ENCODE data around the gene PRKG1.

The PRKG1 gene

DNA sequence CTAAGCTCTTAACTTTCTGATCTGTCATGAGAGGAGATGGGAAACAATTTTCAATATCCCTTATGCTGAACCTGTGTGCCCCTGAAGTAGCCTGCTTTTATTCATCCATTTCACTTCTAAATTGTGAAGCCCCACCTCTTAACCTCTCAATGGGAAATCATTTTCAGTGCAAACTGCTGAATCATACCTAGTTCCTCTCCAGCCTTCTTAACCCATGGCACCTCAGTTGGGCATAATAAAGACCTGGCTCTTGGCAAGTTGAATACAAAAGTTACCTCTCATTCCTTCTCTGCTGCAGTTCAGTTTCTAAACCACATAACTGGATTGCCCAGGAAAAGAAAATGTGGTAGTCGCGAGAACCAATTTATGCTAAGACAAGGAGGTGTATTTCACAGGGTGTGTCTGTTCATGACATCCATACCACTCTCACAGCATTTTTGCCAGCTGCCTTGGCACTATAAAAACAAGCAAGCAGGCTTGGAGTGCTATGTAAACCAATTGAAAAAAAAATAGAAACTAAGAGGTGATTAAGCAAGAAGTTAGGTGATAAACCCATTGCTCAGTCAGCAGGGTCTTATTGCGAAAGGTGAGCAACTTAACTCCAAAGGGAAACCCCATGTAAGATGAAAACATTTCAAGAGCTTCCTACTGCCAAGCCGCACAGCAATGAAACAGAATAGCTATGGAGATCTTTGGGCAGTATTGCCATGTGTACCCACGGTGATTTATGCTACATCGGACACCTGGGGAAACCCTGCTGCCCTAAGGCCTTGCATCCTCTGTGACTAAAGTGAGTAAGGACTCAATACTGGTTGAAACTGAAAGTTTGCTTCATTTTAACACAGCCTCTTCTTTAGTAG lies 1182.8 kb downstream of the PRKG1 start:
- DNase-seq, result no peak

DNA sequence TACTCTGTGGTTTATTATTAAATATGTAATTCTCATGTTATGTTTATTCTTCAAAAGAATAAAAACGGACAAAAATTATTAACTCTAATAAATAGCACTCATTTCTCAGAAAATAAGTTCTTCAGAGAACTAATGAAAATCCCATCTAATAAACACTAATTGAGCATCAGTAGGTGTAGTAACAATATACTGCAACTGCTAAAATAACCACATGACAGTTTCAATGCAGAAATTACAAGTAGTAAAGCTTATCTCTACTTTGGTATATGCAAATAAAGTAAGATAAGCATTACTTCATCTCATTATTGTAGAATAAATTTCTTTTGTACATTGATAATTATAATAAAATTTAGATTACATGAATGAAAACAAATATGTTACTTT lies 1183.4 kb downstream of the PRKG1 start:
- DNase-seq, result no peak

GRCh38 chr10:52258799-52259425 lies 1184.6 kb downstream of the PRKG1 start:
- DNase-seq, result no peak

- no peak for DNase-seq
Observed at GRCh38 chr10:52259426-52259812, 1185.1 kb downstream of the PRKG1 start.

- DNase-seq, result no peak
Observed at GRCh38 chr10:52261362-52261761, 1187.1 kb downstream of the PRKG1 start.

- DNase-seq, result no peak
Observed at GRCh38 chr10:52265131-52265926, 1191.0 kb downstream of the PRKG1 start.

- no peak for DNase-seq
Observed at GRCh38 chr10:52266858-52267257, 1192.6 kb downstream of the PRKG1 start.

DNA sequence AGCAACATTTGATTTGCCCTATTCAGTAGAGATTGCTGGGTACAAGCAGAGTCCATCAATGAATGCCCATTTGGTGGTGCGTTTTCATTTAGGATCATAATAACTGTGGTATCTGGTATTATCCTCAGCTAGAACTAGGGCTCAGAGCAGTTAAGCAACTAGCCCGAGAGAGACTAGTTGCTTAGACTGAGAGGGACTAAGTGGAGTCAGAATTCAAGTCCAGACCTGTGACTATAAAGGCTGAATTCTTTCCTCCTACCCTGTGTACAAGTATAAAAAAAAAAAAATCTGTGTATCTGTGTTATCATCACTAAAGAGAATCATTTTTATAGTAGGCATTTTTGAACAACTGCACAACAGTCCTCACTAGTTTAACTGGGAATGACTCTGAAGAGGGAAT lies 1194.5 kb downstream of the PRKG1 start:
- DNase-seq, result no peak

DNA sequence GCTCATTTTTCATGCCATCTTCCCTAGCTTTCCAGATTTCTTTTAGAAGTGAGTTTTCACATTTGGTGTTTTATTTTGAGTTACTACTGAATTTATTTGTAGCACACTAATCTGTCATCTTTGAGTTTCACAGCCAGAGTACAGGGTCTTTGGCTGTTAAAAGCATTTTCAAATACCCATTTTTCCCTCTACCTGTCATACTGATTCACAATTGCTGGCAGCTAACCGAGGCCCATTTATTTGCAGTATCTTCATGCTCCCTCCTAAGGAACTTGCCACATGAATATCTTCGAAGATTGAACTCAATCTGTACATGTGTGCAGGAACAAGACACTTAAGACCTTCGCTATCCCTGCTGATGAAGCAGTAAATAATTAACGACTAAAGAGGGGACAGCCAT lies 1194.9 kb downstream of the PRKG1 start:
- no peak for DNase-seq

- DNase-seq, result no peak
Observed at GRCh38 chr10:52276163-52276562, 1201.9 kb downstream of the PRKG1 start.

DNA sequence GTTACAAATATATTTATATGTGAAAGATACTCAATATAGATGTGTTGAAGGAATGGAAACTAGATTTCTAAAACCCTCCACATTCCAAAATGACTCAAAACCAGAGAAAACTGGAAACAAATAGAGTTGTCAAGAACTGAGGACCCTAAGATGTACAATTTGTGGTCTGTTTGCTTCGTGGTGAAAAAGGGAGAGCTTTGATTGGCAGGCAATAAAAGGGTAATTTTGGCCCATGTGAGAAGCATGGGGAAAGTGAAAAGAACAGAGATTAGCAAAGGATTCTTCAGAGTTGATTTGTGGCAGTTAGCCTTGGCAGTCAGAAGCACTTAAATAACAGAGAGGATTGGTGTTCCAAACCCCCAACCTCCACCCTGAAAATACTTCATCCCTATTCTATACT lies 1202.7 kb downstream of the PRKG1 start:
- no peak for DNase-seq

DNA sequence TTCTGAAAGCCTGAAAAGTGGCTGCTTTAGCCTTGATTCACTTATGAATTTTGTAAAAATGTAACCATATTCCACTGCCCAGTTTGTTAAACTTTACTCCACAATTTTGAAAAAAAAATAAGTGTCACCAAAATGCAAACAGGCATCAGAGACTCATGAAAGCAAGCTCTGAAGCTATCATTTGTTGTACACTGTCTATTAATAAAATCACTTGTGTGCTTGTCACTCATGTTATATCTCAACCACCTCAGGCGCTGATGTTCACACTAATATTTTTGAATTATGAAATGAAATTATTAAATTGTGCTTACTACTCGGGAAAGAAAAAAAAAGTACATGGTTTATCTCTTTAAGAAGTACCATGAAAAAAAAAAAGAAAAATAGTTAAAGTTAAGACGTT lies 1205.3 kb downstream of the PRKG1 start:
- no peak for DNase-seq

GRCh38 chr10:52280051-52280450 lies 1205.8 kb downstream of the PRKG1 start:
- no peak for DNase-seq

DNA sequence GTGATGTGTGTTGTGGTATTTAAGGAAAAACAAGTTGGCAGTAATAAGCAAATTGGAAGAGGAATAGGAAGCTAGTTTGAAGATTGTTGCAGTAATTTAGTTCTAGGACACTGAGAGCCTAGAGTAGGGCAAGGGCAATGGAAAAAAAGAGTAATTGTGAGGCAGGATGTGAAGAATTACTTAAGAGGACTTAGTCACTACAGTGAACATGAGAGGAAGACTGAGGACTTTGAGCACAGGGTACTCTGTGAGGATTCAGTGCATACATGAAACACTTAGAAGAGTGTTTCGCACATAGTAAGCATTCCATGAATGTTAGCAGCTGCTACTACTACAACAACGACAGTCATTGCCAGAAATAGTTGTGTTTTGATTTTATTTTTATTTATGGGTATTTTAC lies 1208.9 kb downstream of the PRKG1 start:
- DNase-seq, result no peak

DNA sequence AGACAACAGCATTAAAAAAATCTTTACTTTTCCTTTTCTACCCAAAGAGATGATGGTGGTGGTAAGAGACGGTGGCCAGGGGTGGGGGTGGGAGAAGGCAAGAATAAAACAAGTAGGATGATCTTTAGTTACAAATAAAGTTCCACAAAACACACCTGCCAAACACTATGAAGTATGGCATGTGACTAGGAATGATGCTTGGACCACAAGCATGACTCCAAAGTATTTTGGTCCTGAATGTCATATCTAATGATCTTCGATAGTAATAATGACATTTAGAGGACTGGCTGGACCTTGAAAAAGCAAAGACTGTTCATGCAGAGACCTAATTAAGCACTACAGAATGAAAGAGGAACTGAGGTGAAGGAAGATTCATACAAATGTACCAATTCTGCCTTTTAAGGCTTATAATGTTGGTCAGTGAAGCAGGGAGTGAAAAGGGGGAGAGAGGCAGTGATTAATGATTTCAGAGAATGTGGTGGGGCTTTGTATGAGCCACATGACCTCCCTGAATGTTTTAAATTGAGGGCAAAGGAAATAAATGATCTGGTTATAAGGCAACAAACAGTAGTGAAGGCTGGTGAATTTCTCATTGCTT lies 1210.2 kb downstream of the PRKG1 start:
- DNase-seq, result no peak

- DNase-seq, result no peak
Observed at GRCh38 chr10:52287866-52288265, 1213.6 kb downstream of the PRKG1 start.

DNA sequence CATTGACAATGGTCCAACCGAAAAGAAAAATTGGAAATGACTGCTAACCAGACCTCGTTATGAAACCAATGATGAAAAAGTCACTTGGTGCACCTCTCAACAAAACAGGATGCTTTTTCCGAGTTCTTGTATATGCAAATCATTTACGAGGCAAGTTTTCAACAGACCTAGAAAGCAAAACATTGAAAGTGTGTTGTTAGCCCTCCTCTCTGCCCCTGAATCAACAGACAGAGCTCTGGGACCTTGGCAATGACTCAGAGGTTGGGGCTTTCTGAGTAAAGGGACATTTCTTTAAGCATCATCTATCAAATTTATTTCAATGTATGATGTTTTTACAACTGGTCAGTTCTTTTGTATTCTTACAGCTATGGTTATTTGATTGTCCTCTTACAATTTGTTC lies 1223.5 kb downstream of the PRKG1 start:
- DNase-seq, result no peak

- no peak for DNase-seq
Observed at GRCh38 chr10:52300599-52301277, 1226.5 kb downstream of the PRKG1 start.

- no peak for DNase-seq
Observed at GRCh38 chr10:52308251-52309031, 1234.2 kb downstream of the PRKG1 start.

GRCh38 chr10:52312942-52313255 lies 1238.6 kb downstream of the PRKG1 start:
- DNase-seq, result no peak

GRCh38 chr10:52313256-52313932 lies 1239.1 kb downstream of the PRKG1 start:
- no peak for DNase-seq

All from CD4-positive, alpha-beta T cell treated with Interleukin-6 for 4 hours (primary cell).